NB4 (cell line): ENCODE measurements around the gene TSTD2.
"Not testable (repeated sequence)": the region's sequence is repeated elsewhere in the genome, so short reads cannot be mapped to it uniquely, and the experiment has no call there.

Experiments
- DNase-seq: peaks from one replicate; pipeline ENCODE4 v3.0.0; 2010; ENCODE audit warnings: low read depth
- H3K4me3 ChIP-seq: one replicate; pipeline ENCODE4 v1.5.1; 2011; ENCODE audit warnings: mild to moderate bottlenecking, low read depth, low read length, moderate library complexity
- CTCF ChIP-seq: IDR thresholded peaks from one replicate; pipeline ENCODE4 v1.5.1; 2012; ENCODE audit warnings: low read depth, low read length
- MAX ChIP-seq: IDR thresholded peaks from 2 replicates; pipeline ENCODE4 v1.6.1; 2011; ENCODE audit warnings: low read depth, low read length
- MYC ChIP-seq: IDR thresholded peaks from 2 replicates; pipeline ENCODE4 v1.6.1; 2011; ENCODE audit warnings: low read depth, low read length
- POLR2A ChIP-seq: IDR thresholded peaks from 2 replicates; pipeline ENCODE4 v1.6.1; 2011; ENCODE audit warnings: mild to moderate bottlenecking; ENCODE audit not compliant: insufficient read length; ENCODE audit errors: extremely low read depth

TSTD2 gene

GRCh38 chr9:97577051-97577450 is 56.1 kb downstream of the TSTD2 start:
- no peak for TF ChIP-seq POLR2A
- no peak for TF ChIP-seq CTCF
- no peak for TF ChIP-seq MAX
- no peak for TF ChIP-seq MYC
- no peak overlapping the region for H3K4me3 ChIP-seq
- no peak for DNase-seq

- no peak overlapping the region for H3K4me3 ChIP-seq
- TF ChIP-seq MAX (no peak), CTCF (no peak), POLR2A (no peak), MYC (no peak)
- DNase-seq = no peak
Observed at GRCh38 chr9:97575673-97576200, 57.4 kb downstream of the TSTD2 start.

GRCh38 chr9:97574921-97575672 is 58.1 kb downstream of the TSTD2 start:
- peak; percentile 21 for DNase-seq
- not testable (repeated sequence) for H3K4me3 ChIP-seq

- DNase-seq, H3K4me3 ChIP-seq: not testable (repeated sequence)
Observed at GRCh38 chr9:97574101-97574571, 59.0 kb downstream of the TSTD2 start.

- no peak for DNase-seq
Observed at GRCh38 chr9:97573482-97574073, 59.6 kb downstream of the TSTD2 start.

GRCh38 chr9:97572892-97573365 is 60.2 kb downstream of the TSTD2 start:
- TF ChIP-seq MAX (no peak), CTCF (no peak)
- no peak overlapping the region for H3K4me3 ChIP-seq
- DNase-seq = no peak

More at GRCh38 chr9:97573482-97574073, 59.6 kb downstream of the TSTD2 start:
- TF ChIP-seq CTCF (no peak), MAX (no peak), POLR2A (no peak)
- H3K4me3 ChIP-seq = no peak overlapping the region

GRCh38 chr9:97572196-97572891 is 60.8 kb downstream of the TSTD2 start:
- TF ChIP-seq POLR2A = no peak
- no peak for TF ChIP-seq MAX
- no peak for TF ChIP-seq CTCF
- no peak for TF ChIP-seq MYC
- no peak overlapping the region for H3K4me3 ChIP-seq
- no peak for DNase-seq
